Dendritic cell treated with granulocyte-macrophage colony-stimulating factor and Interleukin-4, amounts not matched to agents 40 ng/mL and 50 ng/mL, for 4 days (primary cell): ENCODE results near the gene CUBN.

ENCODE experiments used
- H3K27ac Mint-ChIP-seq: one replicate; pipeline ENCODE4 v1.8.0; 2022; ENCODE audit warnings: mild to moderate bottlenecking, mixed read lengths
- H3K27me3 Mint-ChIP-seq: one replicate; pipeline ENCODE4 v1.8.0; 2022; ENCODE audit warnings: mild to moderate bottlenecking, mixed read lengths
- H3K36me3 Mint-ChIP-seq: one replicate; pipeline ENCODE4 v1.8.0; 2022; ENCODE audit warnings: low read depth, mixed read lengths
- H3K4me1 Mint-ChIP-seq: one replicate; pipeline ENCODE4 v1.8.0; 2022; ENCODE audit warnings: low read depth, mixed read lengths
- H3K4me3 Mint-ChIP-seq: one replicate; pipeline ENCODE4 v1.8.0; 2022; ENCODE audit warnings: mild to moderate bottlenecking, moderate library complexity, mixed read lengths
- H3K9me3 Mint-ChIP-seq: one replicate; pipeline ENCODE4 v1.8.0; 2022; ENCODE audit warnings: mixed read lengths
- intact Hi-C: fragments of 100-400 bp; cut with micrococcal nuclease; formaldehyde crosslinking; loops from one replicate; pipeline ENCODE4 v1.15.0; 2022

The CUBN gene

DNA sequence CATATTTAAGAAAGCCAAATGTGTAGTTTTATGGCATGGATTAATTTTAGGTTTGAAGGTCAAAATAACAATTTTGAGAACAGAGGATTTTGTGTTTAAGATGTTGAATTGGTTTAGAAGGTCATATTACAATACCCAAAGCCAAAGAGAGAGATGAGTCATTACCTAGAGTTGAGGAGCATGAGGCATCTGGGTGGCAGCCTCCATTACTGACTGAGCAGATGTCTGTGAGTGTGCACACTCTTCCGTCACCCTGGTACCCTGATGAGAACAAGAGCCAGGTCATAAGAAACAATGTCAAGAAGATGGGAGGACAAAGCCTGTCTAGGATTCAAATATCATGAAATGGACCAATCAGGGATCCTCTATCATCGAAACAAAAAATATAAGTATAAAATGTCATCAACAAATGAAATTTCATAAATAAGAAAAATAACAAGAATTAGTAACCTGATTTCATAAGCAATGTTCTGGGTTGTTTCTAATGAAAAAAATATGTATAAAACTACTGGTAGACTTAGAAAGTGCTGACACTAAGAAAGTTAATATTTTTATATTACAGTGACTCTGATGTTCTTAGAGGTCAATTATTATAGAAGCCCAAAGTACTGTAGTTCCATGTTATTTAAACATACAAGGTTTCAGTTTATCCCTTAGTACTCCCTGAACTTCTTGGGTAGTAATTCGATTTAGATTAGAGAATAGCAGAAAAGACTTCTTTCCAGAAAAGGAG lies 20.0 kb downstream of the CUBN start:
- Mint-ChIP-seq H3K4me3 (no peak overlapping the region), H3K27ac (no peak overlapping the region)

DNA sequence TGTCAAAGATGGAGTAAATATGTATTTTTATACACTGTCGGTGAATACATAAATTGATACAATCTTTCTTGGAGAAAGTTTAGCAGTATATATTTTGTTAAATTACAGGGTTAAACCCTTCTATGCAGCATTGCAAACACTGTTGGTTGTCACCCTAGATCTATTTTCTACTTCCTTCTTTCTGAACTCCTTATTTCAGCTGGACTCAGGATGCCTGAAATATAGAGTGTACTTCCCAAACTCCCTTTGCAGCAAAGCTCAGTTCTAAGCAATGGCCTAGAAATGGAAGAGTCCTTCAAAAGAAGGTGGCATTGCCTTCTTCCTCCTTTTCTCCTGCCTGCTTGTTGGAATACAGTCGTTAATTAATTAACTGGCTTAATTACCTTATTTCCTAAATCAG lies 20.6 kb downstream of the CUBN start:
- no peaks in the 10 kb centered on the region for H3K9me3 Mint-ChIP-seq
- H3K36me3 Mint-ChIP-seq = no peaks in the 10 kb centered on the region
- intact Hi-C loops = no loop called here
- H3K27ac Mint-ChIP-seq = no peak overlapping the region
- no peaks in the 10 kb centered on the region for H3K27me3 Mint-ChIP-seq
- peaks cover 18% of the 10 kb centered on the region for H3K4me1 Mint-ChIP-seq
- H3K4me3 Mint-ChIP-seq = no peak overlapping the region

More for the DNA sequence above, 20.0 kb downstream of the CUBN start:
- intact Hi-C loops = no loop called here
- Mint-ChIP-seq H3K9me3 (no peaks in the 10 kb centered on the region), H3K4me1 (peaks cover 18% of the 10 kb centered on the region), H3K36me3 (no peaks in the 10 kb centered on the region), H3K27me3 (no peaks in the 10 kb centered on the region)

DNA sequence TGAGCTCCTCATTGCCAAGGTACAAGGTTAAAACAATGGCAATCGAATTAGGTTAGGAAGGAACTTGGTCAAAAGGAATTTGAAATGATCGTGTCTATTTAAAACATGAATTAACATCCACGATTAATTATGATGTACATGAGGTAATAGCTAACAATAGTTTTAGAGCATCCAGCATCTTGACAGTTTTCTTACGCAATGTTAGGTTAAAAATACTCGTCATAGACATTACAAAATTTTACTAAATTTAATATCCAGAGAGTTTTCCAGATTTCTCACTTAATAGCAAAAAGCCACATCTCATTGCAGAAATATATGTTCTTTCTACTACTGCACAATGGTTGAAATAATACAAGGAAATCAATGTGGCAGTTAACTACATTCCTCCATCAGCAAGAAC lies 22.6 kb downstream of the CUBN start:
- intact Hi-C loops = no loop called here
- H3K4me1 Mint-ChIP-seq = peaks cover 25% of the 10 kb centered on the region
- H3K9me3 Mint-ChIP-seq = no peaks in the 10 kb centered on the region
- H3K27me3 Mint-ChIP-seq = no peaks in the 10 kb centered on the region
- H3K27ac Mint-ChIP-seq = no peak overlapping the region
- H3K36me3 Mint-ChIP-seq = no peaks in the 10 kb centered on the region
- no peak overlapping the region for H3K4me3 Mint-ChIP-seq

DNA sequence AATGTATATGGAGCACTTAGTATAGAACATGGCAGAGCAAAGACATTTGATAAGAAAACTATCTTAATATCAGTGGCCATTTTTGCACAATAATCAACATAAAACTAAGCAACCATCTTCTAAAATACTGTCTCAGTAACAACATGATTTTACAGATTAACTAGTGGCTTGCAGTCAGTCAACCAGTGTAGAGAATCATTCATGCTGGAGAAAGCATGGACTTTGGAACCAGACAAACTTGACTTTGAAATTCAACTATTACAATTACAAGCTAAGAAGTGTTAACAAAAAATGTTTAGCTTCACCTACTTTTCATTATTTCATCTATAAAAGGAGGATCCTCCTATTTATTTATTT lies 27.7 kb downstream of the CUBN start:
- intact Hi-C loops = no loop called here

DNA sequence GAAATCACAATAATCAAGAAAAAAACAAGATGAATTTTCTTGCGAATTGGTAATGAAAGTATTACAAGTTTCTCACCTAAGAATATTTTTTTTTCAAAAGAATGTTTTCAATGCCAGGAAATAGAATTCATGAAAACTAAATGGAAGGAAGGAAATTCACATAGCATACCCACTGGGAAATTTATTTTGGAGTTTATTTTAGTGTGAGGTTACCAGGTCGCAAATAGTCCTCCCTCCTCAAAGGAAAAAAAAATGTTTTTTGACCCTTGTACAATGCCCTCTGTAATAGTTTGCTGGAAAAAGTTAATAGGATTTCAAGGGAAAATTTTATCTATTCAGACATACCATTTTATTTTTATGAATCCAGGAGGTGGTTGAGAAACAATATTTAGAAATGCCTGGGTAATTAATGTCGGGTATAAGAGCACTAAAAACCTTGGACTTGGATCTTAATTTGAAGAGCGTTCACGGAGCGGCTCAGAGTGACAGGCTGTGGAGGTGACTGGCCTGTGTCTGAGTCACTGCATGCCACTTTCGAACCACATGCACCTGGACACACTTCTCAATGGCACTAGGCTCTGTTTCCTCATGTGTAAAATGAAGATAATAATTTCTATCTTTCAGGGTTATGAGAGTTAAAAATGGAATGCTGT lies 28.2 kb downstream of the CUBN start:
- no peaks in the 10 kb centered on the region for H3K9me3 Mint-ChIP-seq
- H3K36me3 Mint-ChIP-seq = no peaks in the 10 kb centered on the region
- peaks cover 13% of the 10 kb centered on the region for H3K4me1 Mint-ChIP-seq
- intact Hi-C loops = no loop called here
- H3K4me3 Mint-ChIP-seq = no peak overlapping the region
- no peak overlapping the region for H3K27ac Mint-ChIP-seq
- no peaks in the 10 kb centered on the region for H3K27me3 Mint-ChIP-seq

More for the DNA sequence above, 27.7 kb downstream of the CUBN start:
- Mint-ChIP-seq H3K9me3 (no peaks in the 10 kb centered on the region), H3K27ac (no peak overlapping the region), H3K36me3 (no peaks in the 10 kb centered on the region), H3K4me3 (no peak overlapping the region), H3K27me3 (no peaks in the 10 kb centered on the region), H3K4me1 (peaks cover 13% of the 10 kb centered on the region)

DNA sequence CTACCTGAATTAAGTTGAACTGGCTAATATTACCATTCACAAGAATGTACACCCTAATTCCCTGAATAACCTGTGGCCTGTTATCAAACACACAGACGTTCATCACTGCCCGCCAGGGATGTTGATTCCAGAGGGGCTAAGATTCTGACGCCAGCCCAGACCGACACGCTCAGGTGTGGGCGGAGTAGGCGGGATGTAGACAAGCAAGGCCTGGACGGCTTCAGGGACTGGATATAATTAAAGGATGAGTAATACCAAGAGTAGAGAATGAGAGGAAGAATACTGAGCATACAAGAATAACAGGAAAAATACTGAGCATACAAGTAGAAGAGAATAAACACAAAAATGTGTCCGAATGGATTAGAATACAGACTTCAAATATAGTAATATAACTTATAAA lies 29.0 kb downstream of the CUBN start:
- peaks cover 18% of the 10 kb centered on the region for H3K4me1 Mint-ChIP-seq
- H3K27me3 Mint-ChIP-seq = no peaks in the 10 kb centered on the region
- no peak overlapping the region for H3K4me3 Mint-ChIP-seq
- intact Hi-C loops = no loop called here
- peaks cover 4% of the 10 kb centered on the region for H3K9me3 Mint-ChIP-seq
- no peaks in the 10 kb centered on the region for H3K36me3 Mint-ChIP-seq
- no peak overlapping the region for H3K27ac Mint-ChIP-seq

DNA sequence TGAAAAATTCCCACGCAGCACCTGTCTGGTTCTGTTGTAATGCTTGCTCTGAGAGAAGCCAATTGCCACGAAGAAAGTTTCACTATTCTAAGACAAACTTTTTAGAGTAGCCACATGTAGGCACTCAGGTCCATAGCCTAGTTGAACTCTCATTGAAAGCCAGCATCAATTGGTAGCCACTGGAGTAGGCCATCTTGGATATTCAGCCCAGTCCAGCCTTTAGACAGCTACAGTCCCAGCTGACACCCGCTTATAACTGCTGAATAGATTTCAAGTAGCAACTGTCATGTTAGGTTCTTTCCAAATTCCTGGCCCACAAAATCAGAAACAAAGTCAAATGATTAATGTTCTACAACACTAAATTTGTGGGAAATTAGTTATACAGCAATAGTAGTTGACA lies 31.6 kb downstream of the CUBN start:
- H3K9me3 Mint-ChIP-seq = peaks cover 11% of the 10 kb centered on the region
- intact Hi-C loops = loop anchor here (10.0 kb wide), 1 partner anchor 127 kb away; the partner anchor contains the start of gene VIM
- no peaks in the 10 kb centered on the region for H3K27me3 Mint-ChIP-seq
- peaks cover 28% of the 10 kb centered on the region for H3K4me1 Mint-ChIP-seq
- H3K4me3 Mint-ChIP-seq = no peak overlapping the region
- H3K36me3 Mint-ChIP-seq = peaks cover 6% of the 10 kb centered on the region
- no peak overlapping the region for H3K27ac Mint-ChIP-seq

DNA sequence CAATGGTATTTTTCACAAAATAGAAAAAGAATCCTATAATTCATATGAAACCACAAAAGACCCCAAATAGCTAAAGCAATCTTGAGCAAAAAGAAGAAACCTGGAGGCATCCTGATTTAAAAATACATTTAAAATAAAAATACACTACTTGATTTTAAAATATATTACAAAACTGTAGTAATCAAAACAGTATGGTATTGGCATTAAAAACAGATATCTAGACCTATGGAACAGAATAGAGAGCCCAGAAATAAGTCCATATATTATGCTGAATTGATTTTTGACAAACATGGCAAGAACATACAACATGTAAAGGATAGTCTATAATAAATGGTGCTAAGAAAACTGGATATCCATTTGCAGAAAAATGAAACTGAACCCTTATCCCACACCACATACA lies 34.8 kb downstream of the CUBN start:
- intact Hi-C loops = loop anchor here (5.0 to 10.0 kb wide), 2 partner anchors 32 to 130 kb away; partner anchors contain the start of genes CUBN and VIM
- peaks cover 35% of the 10 kb centered on the region for H3K4me1 Mint-ChIP-seq
- peaks cover 6% of the 10 kb centered on the region for H3K36me3 Mint-ChIP-seq
- H3K27ac Mint-ChIP-seq = no peak overlapping the region
- no peaks in the 10 kb centered on the region for H3K27me3 Mint-ChIP-seq
- H3K9me3 Mint-ChIP-seq = peaks cover 20% of the 10 kb centered on the region
- H3K4me3 Mint-ChIP-seq = no peak overlapping the region

DNA sequence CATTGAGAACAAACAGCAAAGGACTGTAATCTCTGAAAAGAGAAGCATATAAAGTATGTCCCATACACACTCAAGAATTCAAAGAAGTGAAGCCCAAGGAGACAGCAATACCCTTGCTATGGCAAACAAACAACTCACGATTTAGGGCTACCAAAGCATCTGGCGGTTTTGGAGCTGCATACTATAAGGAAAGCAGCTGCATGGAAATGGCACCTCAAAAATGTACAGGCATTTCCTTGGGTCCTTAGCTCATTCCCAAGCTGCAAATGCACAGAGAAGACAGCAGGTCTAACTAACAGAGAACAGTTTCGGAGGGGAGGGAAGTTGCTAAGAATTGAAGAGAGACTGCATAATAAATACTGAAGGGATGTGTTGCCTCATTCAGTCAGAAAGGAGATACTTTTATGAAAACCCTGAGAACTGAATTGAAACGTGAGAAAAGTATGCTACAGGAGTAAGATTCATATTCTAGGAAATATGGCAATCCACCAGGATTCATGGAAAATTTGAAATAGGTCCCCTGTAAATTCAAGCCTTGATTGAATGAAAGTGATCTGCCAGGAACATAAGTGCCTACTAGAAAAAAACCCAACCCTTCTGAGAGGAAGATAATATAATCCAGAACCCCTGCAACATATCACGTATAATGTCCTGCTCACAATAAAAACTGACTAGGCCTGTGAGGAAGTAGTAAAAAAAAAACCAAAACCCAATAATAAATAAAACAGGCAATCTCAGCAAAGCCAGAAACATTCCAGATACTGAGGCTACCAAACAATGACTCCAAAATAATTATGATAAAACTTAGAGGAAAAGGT lies 36.4 kb downstream of the CUBN start:
- no peaks in the 10 kb centered on the region for H3K27me3 Mint-ChIP-seq

DNA sequence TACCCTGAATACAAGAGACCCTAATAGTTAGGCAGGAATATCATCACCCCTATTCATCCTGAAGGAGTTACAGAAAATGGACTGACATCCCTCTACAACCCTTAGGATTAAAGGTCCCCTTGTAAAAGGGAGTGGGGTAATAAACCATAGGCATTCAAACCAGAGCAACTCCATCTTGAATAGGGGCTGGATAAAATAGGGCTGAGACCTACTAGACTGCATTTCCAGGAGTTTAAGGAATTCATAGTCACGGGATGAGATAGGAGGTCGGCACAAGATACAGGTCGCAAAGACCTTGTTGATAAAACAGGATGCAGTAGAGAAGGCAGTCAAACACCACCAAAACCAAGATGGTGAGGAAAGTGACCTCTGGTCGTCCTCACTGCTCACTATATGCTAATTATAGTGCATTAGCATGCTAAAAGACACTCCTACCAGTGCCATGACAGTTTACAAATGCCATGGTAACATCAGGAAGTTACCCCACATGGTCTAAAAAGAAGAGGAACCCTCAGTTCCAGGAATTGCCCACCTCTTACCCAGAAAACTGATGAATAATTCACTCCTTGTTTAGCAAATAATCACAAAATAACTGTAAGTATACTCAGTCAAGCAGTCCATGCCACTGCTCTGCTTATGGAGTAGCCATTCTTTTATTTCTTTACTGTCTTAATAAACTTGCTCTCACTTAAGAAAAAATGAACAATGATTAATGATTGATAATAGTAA lies 37.2 kb downstream of the CUBN start:
- Mint-ChIP-seq H3K27me3 (no peaks in the 10 kb centered on the region), H3K9me3 (peaks cover 20% of the 10 kb centered on the region), H3K4me3 (no peak overlapping the region), H3K4me1 (peaks cover 42% of the 10 kb centered on the region), H3K27ac (peak overlapping the region; percentile 88), H3K36me3 (peaks cover 6% of the 10 kb centered on the region)
- intact Hi-C loops = loop anchor here (5.0 to 10.0 kb wide), 2 partner anchors 35 to 132 kb away; partner anchors contain the start of genes CUBN and VIM

More for the DNA sequence above, 36.4 kb downstream of the CUBN start:
- peaks cover 20% of the 10 kb centered on the region for H3K9me3 Mint-ChIP-seq
- peaks cover 42% of the 10 kb centered on the region for H3K4me1 Mint-ChIP-seq
- H3K27ac Mint-ChIP-seq = peak overlapping the region; percentile 88
- intact Hi-C loops = loop anchor here (5.0 to 10.0 kb wide), 2 partner anchors 34 to 132 kb away; partner anchors contain the start of genes CUBN and VIM
- H3K36me3 Mint-ChIP-seq = peaks cover 6% of the 10 kb centered on the region
- H3K4me3 Mint-ChIP-seq = peak overlapping the region; percentile 6

DNA sequence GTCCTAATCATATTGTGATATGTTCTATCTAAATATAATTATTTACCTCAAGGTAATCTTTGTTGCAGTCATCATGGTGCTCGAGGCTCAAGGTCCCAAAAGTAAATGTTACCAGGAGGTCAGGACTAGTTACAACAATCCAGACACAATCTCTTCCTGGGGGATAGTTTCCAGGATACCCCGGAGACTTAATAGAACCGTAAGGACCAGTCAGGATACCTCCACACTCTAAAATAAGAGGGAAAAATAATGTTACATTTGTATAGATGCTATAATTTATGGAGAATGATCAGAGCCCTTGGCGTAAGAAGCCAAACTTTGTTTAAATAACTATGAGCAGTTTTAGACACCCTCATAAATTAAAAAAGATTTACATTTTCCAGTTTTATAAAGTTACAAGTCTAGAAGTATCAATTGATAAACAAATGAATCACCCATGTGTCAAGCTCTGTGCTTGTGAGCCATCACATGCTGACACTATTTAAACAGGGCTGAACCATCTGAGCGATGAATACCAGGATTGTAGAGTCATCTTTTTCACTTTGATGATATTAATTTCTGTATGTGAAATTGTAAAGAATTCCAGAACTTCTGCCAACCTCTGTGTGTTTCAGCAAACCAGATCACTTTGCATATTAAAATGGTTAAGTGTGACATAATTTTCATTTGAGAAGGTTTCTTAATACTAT lies 41.3 kb downstream of the CUBN start:
- H3K9me3 Mint-ChIP-seq = peaks cover 9% of the 10 kb centered on the region
- no peaks in the 10 kb centered on the region for H3K36me3 Mint-ChIP-seq
- H3K4me3 Mint-ChIP-seq = no peak overlapping the region
- intact Hi-C loops = no loop called here
- H3K27me3 Mint-ChIP-seq = no peaks in the 10 kb centered on the region
- H3K4me1 Mint-ChIP-seq = peaks cover 39% of the 10 kb centered on the region
- H3K27ac Mint-ChIP-seq = no peak overlapping the region

DNA sequence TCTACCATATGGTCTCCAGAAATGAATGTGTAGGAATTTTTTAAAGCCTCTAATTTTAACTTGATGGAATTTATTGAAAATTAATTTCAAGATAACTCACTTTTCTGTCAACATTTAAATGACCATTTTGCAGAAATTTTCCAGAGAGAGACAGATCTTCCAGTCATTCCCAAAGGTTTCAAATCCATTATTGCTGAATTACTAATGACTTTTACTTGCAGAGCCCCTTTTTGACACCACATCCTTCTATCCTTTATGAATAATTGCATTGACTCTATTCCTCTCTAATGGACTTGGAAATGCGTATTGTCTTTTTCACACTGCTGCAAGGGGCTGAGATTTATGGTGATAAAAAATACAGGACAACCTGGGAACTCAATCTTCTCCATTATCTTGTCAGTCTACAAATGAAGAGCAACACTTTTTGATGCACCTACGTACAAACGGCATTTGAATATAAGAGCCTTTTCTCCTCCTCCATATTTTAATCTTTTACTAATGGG lies 42.7 kb downstream of the CUBN start:
- intact Hi-C loops = no loop called here
- Mint-ChIP-seq H3K36me3 (no peaks in the 10 kb centered on the region), H3K9me3 (peaks cover 3% of the 10 kb centered on the region), H3K27me3 (no peaks in the 10 kb centered on the region), H3K4me3 (no peak overlapping the region), H3K27ac (no peak overlapping the region), H3K4me1 (peaks cover 25% of the 10 kb centered on the region)
